NCI-H2196 treated with DMSO at 0.1 percent for 48 hours (cell line): Measurements from ENCODE around the gene ALG14.
A peak's percentile ranks its signal among the peaks of the same experiment; 100 is the strongest.
"Not testable (repeated sequence)": the region's sequence is repeated elsewhere in the genome, so short reads cannot be mapped to it uniquely, and the experiment has no call there.

Experiments used
- DNase-seq: peaks from one replicate; lab custom pipeline; 2025; ENCODE audit not compliant: unreplicated experiment; lab: John Stamatoyannopoulos, UW

Gene ALG14

GRCh38 chr1:95072532-95073419 lies at the start of gene ALG14:
Gene ALG14 (minus strand): TSS chr1:95072951. CDS start chr1:95072898, 53 bp downstream.
- DNase-seq: peak; percentile 86

DNA sequence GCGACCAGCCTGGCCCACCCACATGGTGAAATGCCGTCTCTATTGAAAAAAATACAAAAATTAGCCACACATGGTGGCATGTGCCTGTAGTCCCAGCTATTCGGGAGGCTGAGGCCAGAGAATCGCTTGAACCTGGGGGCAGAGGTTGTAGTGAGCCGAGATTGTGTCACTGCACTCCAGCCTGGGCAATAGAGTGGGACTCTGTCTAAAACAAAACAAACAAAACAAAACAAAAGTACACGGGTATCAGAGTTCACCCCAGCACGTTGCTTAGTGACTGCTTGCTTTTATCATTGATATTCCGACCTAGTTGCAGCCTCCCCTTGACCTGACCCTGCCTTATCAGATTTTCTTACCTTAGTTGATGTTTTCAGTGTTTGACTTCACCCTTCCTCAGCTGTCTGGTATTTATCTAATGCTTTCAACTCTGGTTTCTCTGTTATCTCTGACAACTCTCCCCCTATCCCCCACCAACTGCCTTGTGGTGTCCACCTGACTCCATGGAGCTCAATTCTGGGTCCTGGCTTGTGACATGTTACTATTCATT lies 49.5 kb upstream of the ALG14 start:
- no peak for DNase-seq

DNA sequence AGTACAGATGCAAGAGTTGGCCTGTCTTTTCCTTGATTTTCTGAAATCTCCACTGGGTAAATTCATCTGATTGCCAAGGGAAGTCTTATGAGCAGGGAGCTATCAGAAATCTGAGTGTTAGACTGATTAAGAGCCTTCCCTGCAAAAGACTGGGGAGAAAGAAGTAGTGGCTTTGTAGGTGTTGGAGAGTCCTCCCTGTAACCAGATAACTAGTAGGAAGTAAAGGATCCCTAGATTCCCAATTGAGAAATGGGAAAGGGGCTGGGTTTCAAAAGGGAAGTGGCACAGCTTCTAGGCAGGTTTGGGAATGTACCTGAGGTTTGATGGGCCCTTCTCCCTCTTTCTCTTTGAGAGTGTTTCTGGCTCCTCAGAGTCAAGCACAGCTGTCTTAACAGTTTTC lies 46.5 kb upstream of the ALG14 start:
- no peak for DNase-seq

DNA sequence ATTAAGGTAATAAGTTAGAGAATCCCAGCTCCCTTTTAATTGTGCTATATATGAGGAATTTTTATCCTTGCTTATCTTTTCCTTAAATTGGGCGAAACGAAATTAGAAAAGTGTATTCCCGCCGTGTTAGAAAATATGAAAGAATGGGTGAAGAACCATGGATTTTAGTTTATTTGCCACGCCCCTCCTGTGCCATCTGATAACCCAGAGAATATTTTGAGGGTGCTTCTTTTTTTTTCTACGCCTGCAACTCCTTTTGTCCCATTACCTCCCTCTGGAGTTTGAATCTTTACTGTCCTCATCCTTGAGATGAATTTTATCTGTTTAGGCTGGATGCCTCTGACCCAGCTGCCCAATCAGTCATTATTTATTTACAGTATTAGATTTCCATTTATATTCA lies 46.0 kb upstream of the ALG14 start:
- DNase-seq: no peak

DNA sequence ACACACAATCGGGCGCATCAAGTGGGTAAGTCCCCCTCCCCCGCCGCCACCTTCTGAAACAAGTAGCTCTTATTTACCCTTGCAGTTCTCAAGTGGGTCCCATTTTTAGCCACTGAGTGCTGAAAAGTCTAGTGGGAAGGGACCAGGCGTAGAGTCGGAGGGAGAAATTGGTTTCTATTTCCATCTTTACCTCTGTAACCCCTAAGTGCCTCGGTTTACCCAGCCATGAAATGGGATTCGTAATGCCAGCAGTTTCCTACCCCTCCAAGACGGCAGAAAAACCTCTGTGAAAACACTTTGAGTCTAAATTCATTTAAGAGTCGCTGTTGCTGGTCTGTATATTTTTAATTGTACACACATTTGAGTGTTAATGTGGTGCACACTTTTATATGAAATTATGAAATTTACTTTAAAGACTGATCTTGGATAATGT lies 45.3 kb upstream of the ALG14 start:
- DNase-seq: no peak

- DNase-seq: peak; percentile 61
Observed at GRCh38 chr1:95117207-95118066, 44.7 kb upstream of the ALG14 start, which contains the start of gene TLCD4. Gene TLCD4 (plus strand): TSS chr1:95117355. CDS start chr1:95143902, 26,547 bp downstream.

DNA sequence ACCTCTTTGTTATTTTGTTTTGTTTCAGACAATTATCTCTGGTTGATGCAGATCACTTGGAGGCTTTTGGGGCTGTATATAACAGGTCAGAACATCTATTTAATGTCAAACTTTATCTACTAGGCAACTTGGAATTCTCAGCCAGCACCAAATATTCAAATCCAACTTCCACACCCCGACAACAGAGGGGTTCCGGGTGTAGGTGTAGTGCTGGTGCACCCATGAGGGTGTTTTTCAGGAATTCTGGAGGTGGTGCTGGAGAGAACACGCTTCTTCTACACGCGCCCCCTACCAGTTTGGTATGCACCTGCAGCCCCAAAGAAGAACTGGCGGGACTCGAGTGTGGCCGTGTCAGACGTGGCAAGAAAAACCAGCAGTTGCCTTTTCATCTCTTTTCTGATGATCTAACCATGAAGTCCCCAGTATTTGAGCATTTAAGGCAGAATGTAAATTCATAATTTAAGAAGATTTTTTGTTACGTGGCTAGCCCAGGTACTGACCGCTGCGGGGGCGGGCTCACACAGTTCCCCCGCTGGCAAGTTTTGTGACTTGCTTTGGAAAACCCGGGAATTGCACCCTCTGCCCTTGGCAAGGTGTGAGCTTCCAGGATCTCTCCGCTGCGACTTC lies 43.9 kb upstream of the ALG14 start:
- DNase-seq: peak; percentile 46

GRCh38 chr1:95115708-95116137 lies 43.0 kb upstream of the ALG14 start:
- DNase-seq: no peak

- no peak for DNase-seq
Observed at GRCh38 chr1:95113684-95114083, 40.9 kb upstream of the ALG14 start.

GRCh38 chr1:95111014-95111413 lies 38.3 kb upstream of the ALG14 start:
- no peak for DNase-seq

DNA sequence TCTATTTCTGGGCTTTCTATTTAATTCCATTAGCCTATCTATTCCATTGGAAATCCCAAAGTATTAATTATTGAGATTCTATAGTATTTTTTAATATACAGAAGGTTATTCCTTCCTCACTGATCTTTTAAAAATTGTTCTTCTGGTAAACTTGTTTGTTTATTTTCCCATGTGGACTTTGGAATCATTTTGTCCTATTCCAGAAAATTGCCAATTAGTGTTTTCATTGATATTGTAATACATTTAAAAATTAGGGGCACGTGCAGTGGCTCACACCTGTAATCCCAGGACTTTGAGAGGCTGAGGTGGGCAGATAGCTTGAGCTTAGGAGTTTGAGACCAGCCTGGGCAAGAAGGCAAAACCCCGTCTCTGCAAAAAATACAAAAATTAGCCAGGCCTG lies 36.0 kb upstream of the ALG14 start:
- DNase-seq: no peak

- no peak for DNase-seq
Observed at GRCh38 chr1:95098196-95098595, 25.4 kb upstream of the ALG14 start.

DNA sequence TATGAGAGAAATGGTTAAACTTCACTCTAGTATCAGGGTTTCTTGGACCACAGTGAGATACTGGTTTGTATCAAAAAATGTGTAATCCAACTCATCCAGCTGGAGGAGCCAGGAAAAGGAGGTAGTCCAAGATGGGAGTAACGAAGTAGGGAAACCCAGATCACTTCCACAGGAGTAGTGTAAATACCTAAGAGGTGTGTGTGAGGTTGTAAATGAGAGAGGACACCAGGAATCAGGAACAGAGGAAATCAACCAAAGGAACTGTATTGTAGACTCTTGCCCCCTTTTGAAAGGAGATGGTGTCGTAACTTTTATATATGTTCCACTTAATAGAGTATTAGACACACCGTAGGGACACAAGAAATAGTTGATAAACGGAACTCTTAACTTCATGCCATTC lies 24.7 kb upstream of the ALG14 start:
- no peak for DNase-seq

GRCh38 chr1:95096218-95096841 lies 23.6 kb upstream of the ALG14 start:
- DNase-seq: no peak

GRCh38 chr1:95095833-95096217 lies 23.1 kb upstream of the ALG14 start:
- no peak for DNase-seq

DNA sequence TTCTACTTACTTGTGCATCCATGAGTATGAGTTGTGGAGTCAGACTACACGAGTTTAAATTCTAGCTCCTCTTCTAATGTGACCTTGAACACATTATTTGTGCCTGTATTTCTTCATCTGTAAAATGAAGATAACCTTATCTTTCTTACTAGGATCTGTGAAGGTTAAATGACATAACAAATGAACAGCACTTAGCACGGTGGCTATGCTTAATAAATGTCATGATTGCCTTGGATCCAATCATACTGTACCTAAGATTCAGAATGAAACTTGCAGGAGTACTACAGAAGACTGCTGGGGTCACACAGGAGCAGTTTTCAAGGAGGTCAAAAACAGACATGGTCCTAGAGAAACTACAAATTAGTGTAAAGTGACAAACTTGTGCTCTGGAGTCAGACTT lies 22.2 kb upstream of the ALG14 start:
- DNase-seq: no peak

- no peak for DNase-seq
Observed at GRCh38 chr1:95093296-95093695, 20.5 kb upstream of the ALG14 start.

- not testable (repeated sequence) for DNase-seq
Observed at GRCh38 chr1:95092891-95093290, 20.1 kb upstream of the ALG14 start.

DNA sequence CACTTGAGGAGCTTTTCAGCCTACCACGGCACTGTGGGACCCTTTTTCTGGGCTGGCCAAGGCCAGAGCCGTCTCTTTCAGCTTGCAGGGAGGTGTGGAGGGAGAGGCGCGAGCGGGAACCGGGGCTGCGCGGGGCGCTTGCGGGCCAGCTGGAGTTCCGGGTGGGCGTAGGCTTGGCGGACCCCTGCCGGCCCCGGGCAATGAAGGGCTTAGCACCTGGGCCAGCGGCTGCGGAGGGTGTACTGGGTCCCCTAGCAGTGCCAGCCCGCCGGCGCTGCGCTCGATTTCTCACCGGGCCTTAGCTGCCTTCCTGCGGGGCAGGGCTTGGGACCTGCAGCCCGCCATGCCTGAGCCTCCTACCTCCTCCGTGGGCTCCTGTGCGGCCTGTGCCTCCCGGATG lies 18.5 kb upstream of the ALG14 start:
- not testable (repeated sequence) for DNase-seq

DNA sequence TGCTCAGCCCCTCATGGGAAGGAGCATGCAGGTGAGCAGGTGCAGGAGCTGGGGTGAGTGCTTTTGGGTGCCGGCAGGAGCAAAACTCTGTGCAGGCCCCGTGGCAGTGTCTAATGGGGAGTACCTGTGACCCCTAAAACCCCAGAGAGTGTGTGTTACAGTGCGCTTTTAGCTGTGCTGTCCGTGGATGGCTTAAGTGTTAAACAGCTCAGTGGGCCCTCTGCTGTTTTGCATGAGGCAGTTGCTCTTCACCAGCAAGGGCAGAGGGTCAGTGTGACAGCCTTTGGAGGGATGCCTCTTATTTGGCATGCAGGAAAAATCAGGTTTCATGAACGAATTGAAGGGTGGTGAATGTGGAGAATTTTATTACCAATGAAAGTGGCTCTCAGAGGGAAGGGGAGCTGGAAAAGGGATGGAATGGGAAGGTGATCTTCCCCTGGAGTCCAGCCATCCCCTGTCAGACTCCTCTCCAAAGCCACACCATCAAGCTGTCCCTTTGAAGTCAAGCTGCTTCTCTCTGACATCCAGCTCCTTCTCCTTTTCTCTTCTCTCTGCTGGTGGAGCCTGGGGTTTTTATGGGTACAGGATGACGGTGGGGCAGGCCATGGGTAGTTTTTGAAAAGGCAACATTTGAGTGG lies 17.0 kb upstream of the ALG14 start:
- DNase-seq: no peak
